ENCODE data around the gene NUDT5.
"Not testable (repeated sequence)": the region's sequence is repeated elsewhere in the genome, so short reads cannot be mapped to it uniquely, and the experiment has no call there.

NUDT5 gene

GRCh38 chr10:12195603-12196506, at the start of gene NUDT5, which contains the start of gene CDC123:
TSS of gene NUDT5 (minus strand) at chr10:12195891. CDS start at chr10:12186291, 9,600 bp downstream.
TSS of gene CDC123 (plus strand) at chr10:12196188. CDS start at chr10:12196246, 58 bp downstream.
- DNase-seq (ENCODE audit: low read depth): peak; percentile 73

- no peak for DNase-seq (ENCODE audit: low read depth)
Observed at GRCh38 chr10:12243864-12244620, 48.4 kb upstream of the NUDT5 start.

- peak; percentile 33 for DNase-seq (ENCODE audit: low read depth)
Observed at GRCh38 chr10:12241810-12242529, 46.3 kb upstream of the NUDT5 start.

GRCh38 chr10:12238821-12239220, 43.1 kb upstream of the NUDT5 start:
- no peak for DNase-seq (ENCODE audit: low read depth)

- no peak for DNase-seq (ENCODE audit: low read depth)
Observed at GRCh38 chr10:12237265-12238220, 41.9 kb upstream of the NUDT5 start.

- no peak for DNase-seq (ENCODE audit: low read depth)
Observed at GRCh38 chr10:12235796-12236195, 40.1 kb upstream of the NUDT5 start.

- DNase-seq (ENCODE audit: low read depth): no peak
Observed at GRCh38 chr10:12235116-12235694, 39.5 kb upstream of the NUDT5 start.

- not testable (repeated sequence) for DNase-seq (ENCODE audit: low read depth)
Observed at GRCh38 chr10:12234687-12235086, 39.0 kb upstream of the NUDT5 start.

GRCh38 chr10:12228851-12229250, 33.2 kb upstream of the NUDT5 start:
- DNase-seq (ENCODE audit: low read depth): no peak

GRCh38 chr10:12226438-12226837, 30.7 kb upstream of the NUDT5 start:
- DNase-seq (ENCODE audit: low read depth): not testable (repeated sequence)

- no peak for DNase-seq (ENCODE audit: low read depth)
Observed at GRCh38 chr10:12225444-12225843, 29.8 kb upstream of the NUDT5 start.

GRCh38 chr10:12221323-12222298, 25.9 kb upstream of the NUDT5 start:
- DNase-seq (ENCODE audit: low read depth): no peak

- DNase-seq (ENCODE audit: low read depth): no peak
Observed at GRCh38 chr10:12218991-12219390, 23.3 kb upstream of the NUDT5 start.

GRCh38 chr10:12214763-12215218, 19.1 kb upstream of the NUDT5 start:
- DNase-seq (ENCODE audit: low read depth): no peak

- DNase-seq (ENCODE audit: low read depth): no peak
Observed at GRCh38 chr10:12214093-12214492, 18.4 kb upstream of the NUDT5 start.

GRCh38 chr10:12213621-12214020, 17.9 kb upstream of the NUDT5 start:
- no peak for DNase-seq (ENCODE audit: low read depth)

GRCh38 chr10:12212454-12212853, 16.8 kb upstream of the NUDT5 start:
- DNase-seq (ENCODE audit: low read depth): no peak

GRCh38 chr10:12208460-12208859, 12.8 kb upstream of the NUDT5 start:
- no peak for DNase-seq (ENCODE audit: low read depth)

- DNase-seq (ENCODE audit: low read depth): no peak
Observed at GRCh38 chr10:12207114-12207513, 11.4 kb upstream of the NUDT5 start.
